ENCODE results near the gene LGSN.
"Not testable (repeated sequence)": the region's sequence is repeated elsewhere in the genome, so short reads cannot be mapped to it uniquely, and the experiment has no call there.

The LGSN gene

GRCh38 chr6:63305277-63305676, 14.5 kb downstream of the LGSN start:
- Histone ChIP-seq H3K4me3 (ENCODE audit: low read length) (no peak overlapping the region), H3K4me1 (ENCODE audit: control insufficient read depth, insufficient read depth, low read length) (no peaks in the 10 kb centered on the region), H3K36me3 (ENCODE audit: insufficient read depth, low read length) (no peaks in the 10 kb centered on the region), H3K9me3 (replicated peaks; ENCODE audit: low read length) (no peaks in the 10 kb centered on the region), H3K9ac (ENCODE audit: low read depth, low read length) (no peak overlapping the region), H3K4me2 (ENCODE audit: low read length) (no peak overlapping the region), H3K27me3 (ENCODE audit: control insufficient read depth, insufficient read depth, low read length) (no peaks in the 10 kb centered on the region)

GRCh38 chr6:63303476-63303875, 16.3 kb downstream of the LGSN start:
- Histone ChIP-seq H3K4me3 (ENCODE audit: low read length) (no peak overlapping the region), H3K4me2 (ENCODE audit: low read length) (no peak overlapping the region), H3K9me3 (replicated peaks; ENCODE audit: low read length) (no peaks in the 10 kb centered on the region), H3K27me3 (ENCODE audit: control insufficient read depth, insufficient read depth, low read length) (peaks cover 5% of the 10 kb centered on the region), H3K36me3 (ENCODE audit: insufficient read depth, low read length) (no peaks in the 10 kb centered on the region), H3K4me1 (ENCODE audit: control insufficient read depth, insufficient read depth, low read length) (no peaks in the 10 kb centered on the region), H3K9ac (ENCODE audit: low read depth, low read length) (no peak overlapping the region)

GRCh38 chr6:63299667-63300066, 20.1 kb downstream of the LGSN start:
- Histone ChIP-seq H3K36me3 (ENCODE audit: insufficient read depth, low read length) (no peaks in the 10 kb centered on the region), H3K4me3 (ENCODE audit: low read length) (no peak overlapping the region), H3K4me1 (ENCODE audit: control insufficient read depth, insufficient read depth, low read length) (no peaks in the 10 kb centered on the region), H3K9ac (ENCODE audit: low read depth, low read length) (no peak overlapping the region), H3K4me2 (ENCODE audit: low read length) (no peak overlapping the region), H3K27me3 (ENCODE audit: control insufficient read depth, insufficient read depth, low read length) (peaks cover 5% of the 10 kb centered on the region), H3K9me3 (replicated peaks; ENCODE audit: low read length) (no peaks in the 10 kb centered on the region)

DNA sequence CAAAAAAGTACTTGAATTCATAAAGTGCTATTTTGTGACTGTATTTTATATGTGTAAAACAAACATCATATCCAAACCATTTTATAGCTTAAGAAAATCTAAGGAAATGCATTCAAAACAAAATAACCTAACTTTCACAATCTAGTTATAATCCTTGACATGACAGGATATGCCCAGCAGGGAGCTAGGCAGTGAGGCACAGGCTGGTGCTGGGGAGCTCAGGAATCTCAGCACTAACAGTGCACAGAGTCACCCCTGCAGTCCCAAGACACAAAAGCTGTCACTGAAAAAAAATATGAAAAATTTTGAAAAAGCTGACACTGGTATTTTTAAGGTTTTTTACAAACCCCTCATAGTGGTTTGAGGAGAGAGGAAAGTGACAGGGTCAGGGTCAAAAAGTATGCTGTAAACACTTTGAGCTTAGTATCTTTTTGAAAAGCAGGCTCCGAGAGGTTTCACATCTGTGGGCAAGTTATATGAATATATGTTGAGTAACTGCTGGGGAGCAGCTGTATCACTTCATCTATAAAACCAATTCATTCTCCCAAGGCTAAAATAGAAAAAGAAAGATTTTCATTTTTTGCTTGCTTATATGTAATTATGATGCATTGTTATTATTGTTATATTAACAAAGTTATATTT, 24.1 kb downstream of the LGSN start:
- Histone ChIP-seq H3K36me3 (ENCODE audit: insufficient read depth, low read length) (no peaks in the 10 kb centered on the region), H3K27me3 (ENCODE audit: control insufficient read depth, insufficient read depth, low read length) (peaks cover 5% of the 10 kb centered on the region), H3K9me3 (replicated peaks; ENCODE audit: low read length) (no peaks in the 10 kb centered on the region), H3K4me2 (ENCODE audit: low read length) (no peak overlapping the region), H3K4me1 (ENCODE audit: control insufficient read depth, insufficient read depth, low read length) (no peaks in the 10 kb centered on the region), H3K9ac (ENCODE audit: low read depth, low read length) (no peak overlapping the region), H3K4me3 (ENCODE audit: low read length) (no peak overlapping the region)

GRCh38 chr6:63290492-63291058, 29.2 kb downstream of the LGSN start:
- Histone ChIP-seq H3K4me1 (ENCODE audit: control insufficient read depth, insufficient read depth, low read length) (no peaks in the 10 kb centered on the region), H3K9ac (ENCODE audit: low read depth, low read length) (no peak overlapping the region), H3K36me3 (ENCODE audit: insufficient read depth, low read length) (no peaks in the 10 kb centered on the region), H3K27me3 (ENCODE audit: control insufficient read depth, insufficient read depth, low read length) (no peaks in the 10 kb centered on the region), H3K9me3 (replicated peaks; ENCODE audit: low read length) (no peaks in the 10 kb centered on the region), H3K4me3 (ENCODE audit: low read length) (no peak overlapping the region), H3K4me2 (ENCODE audit: low read length) (no peak overlapping the region)

DNA sequence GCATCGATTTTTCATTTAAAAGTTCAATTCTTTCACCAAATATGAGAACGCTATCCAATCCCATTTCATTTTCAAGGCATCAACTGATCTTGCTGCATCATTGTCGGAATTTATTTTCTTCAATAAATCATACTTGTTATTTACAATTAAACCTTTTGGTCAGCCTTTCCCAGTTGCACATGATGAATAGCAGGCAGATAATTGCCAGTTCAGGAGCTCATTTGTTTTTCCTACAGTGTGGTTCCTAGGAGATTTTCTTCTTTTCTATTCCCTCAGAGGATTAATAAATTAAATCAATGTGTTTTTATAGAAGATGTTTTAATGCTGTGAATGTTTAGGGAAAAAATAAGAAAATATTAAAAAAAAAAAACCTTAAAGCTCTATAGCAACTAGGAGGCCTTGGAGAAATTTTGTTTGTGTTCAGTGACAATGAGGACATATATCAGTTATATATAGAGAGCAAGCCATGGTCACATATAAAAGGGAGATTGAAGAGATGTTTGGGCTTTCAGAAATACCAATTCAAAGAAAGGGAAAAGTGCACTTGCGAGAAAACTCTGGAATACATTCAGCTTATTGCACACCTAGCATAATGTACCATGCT, 30.4 kb downstream of the LGSN start:
- Histone ChIP-seq H3K9ac (ENCODE audit: low read depth, low read length) (no peak overlapping the region), H3K27me3 (ENCODE audit: control insufficient read depth, insufficient read depth, low read length) (no peaks in the 10 kb centered on the region), H3K4me2 (ENCODE audit: low read length) (no peak overlapping the region), H3K4me3 (ENCODE audit: low read length) (no peak overlapping the region), H3K9me3 (replicated peaks; ENCODE audit: low read length) (no peaks in the 10 kb centered on the region), H3K36me3 (ENCODE audit: insufficient read depth, low read length) (no peaks in the 10 kb centered on the region), H3K4me1 (ENCODE audit: control insufficient read depth, insufficient read depth, low read length) (no peaks in the 10 kb centered on the region)

- H3K9ac ChIP-seq (ENCODE audit: low read depth, low read length), result no peak overlapping the region
- no peaks in the 10 kb centered on the region for H3K36me3 ChIP-seq (ENCODE audit: insufficient read depth, low read length)
- H3K4me3 ChIP-seq (ENCODE audit: low read length), result no peak overlapping the region
- no peaks in the 10 kb centered on the region for H3K4me1 ChIP-seq (ENCODE audit: control insufficient read depth, insufficient read depth, low read length)
- peaks cover 4% of the 10 kb centered on the region for H3K27me3 ChIP-seq (ENCODE audit: control insufficient read depth, insufficient read depth, low read length)
- no peak overlapping the region for H3K4me2 ChIP-seq (ENCODE audit: low read length)
- H3K9me3 ChIP-seq (replicated peaks; ENCODE audit: low read length), result no peaks in the 10 kb centered on the region
Observed at GRCh38 chr6:63280639-63281180, 39.1 kb downstream of the LGSN start.

DNA sequence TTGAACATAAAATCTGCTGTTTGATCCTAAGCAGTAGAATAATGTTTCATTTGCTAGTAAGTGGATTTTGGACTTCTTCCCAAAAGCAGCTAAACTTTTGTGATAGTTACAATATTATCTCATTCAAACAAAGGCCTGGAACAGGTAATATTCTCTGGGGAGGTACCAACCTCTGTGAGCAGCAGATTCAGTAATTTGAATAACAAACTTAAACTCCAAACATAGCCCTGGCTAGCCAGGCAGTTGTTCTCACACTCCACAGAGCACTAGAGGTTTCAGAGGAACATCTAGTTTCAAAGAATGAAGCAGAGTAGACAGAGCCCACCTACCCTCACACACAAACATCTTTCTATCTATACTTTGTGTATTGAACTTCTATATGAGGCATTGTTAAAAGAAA, 40.9 kb downstream of the LGSN start:
- H3K36me3 ChIP-seq (ENCODE audit: insufficient read depth, low read length), result no peaks in the 10 kb centered on the region
- H3K4me1 ChIP-seq (ENCODE audit: control insufficient read depth, insufficient read depth, low read length), result no peaks in the 10 kb centered on the region
- no peak overlapping the region for H3K4me3 ChIP-seq (ENCODE audit: low read length)
- no peaks in the 10 kb centered on the region for H3K9me3 ChIP-seq (replicated peaks; ENCODE audit: low read length)
- no peak overlapping the region for H3K9ac ChIP-seq (ENCODE audit: low read depth, low read length)
- no peak overlapping the region for H3K4me2 ChIP-seq (ENCODE audit: low read length)
- peaks cover 4% of the 10 kb centered on the region for H3K27me3 ChIP-seq (ENCODE audit: control insufficient read depth, insufficient read depth, low read length)

DNA sequence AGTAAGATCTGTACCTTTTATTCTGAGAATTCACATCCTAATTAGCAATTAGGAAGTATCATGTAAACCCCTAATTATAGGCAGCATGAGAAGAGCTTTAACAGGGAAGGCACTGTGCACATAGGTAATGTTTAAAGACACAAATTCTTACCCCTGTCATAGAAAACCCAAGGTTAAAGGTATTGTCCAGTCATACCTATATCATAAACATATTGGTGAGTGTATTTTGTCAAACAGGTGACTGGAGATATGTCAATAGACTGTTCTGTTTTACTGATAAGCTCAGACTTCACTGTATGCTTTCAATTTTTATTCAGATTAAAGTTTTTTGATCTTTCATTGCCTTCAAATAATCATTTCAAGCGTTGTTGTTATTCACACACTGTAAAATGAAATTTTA, 43.8 kb downstream of the LGSN start:
- H3K9me3 ChIP-seq (replicated peaks; ENCODE audit: low read length), result no peaks in the 10 kb centered on the region
- H3K4me3 ChIP-seq (ENCODE audit: low read length), result no peak overlapping the region
- no peak overlapping the region for H3K4me2 ChIP-seq (ENCODE audit: low read length)
- H3K27me3 ChIP-seq (ENCODE audit: control insufficient read depth, insufficient read depth, low read length), result no peaks in the 10 kb centered on the region
- no peak overlapping the region for H3K9ac ChIP-seq (ENCODE audit: low read depth, low read length)
- no peaks in the 10 kb centered on the region for H3K4me1 ChIP-seq (ENCODE audit: control insufficient read depth, insufficient read depth, low read length)
- H3K36me3 ChIP-seq (ENCODE audit: insufficient read depth, low read length), result no peaks in the 10 kb centered on the region

DNA sequence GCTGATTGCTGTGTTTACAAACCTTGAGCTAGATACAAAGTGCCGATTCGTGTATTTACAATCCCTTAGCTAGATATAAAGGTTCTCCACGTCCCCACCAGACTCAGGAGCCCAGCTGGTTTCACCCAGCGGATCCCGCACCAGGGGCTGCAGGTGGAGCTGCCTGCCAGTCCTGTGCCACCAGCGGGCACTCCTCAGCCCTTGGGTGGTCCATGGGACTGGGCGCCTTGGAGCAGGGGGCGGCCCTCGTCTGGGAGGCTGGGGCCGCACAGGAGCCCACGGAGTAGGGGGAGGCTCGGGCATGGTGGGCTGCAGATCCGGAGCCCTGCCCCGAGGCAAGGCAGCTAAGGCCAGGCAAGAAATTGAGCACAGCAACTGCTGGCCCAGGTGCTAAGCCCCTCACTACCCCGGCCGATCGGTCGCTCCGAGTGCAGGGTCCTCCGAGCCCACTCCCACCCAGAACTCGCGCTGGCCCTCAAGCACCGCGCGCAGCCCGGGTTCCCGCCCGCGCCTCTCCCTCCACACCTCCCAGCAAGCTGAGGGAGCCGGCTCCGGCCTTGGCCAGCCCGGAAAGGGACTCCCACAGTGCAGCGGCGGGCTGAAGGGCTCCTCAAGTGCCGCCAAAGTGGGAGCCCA, 44.9 kb downstream of the LGSN start:
- H3K36me3 ChIP-seq (ENCODE audit: insufficient read depth, low read length); H3K4me2 ChIP-seq (ENCODE audit: low read length); H3K9ac ChIP-seq (ENCODE audit: low read depth, low read length); H3K9me3 ChIP-seq (replicated peaks; ENCODE audit: low read length); H3K27me3 ChIP-seq (ENCODE audit: control insufficient read depth, insufficient read depth, low read length); H3K4me3 ChIP-seq (ENCODE audit: low read length); H3K4me1 ChIP-seq (ENCODE audit: control insufficient read depth, insufficient read depth, low read length): not testable (repeated sequence)

GRCh38 chr6:63272397-63272796, 47.4 kb downstream of the LGSN start:
- Histone ChIP-seq H3K4me2 (ENCODE audit: low read length) (no peak overlapping the region), H3K4me1 (ENCODE audit: control insufficient read depth, insufficient read depth, low read length) (no peaks in the 10 kb centered on the region), H3K36me3 (ENCODE audit: insufficient read depth, low read length) (no peaks in the 10 kb centered on the region), H3K9ac (ENCODE audit: low read depth, low read length) (no peak overlapping the region), H3K9me3 (replicated peaks; ENCODE audit: low read length) (no peaks in the 10 kb centered on the region), H3K27me3 (ENCODE audit: control insufficient read depth, insufficient read depth, low read length) (no peaks in the 10 kb centered on the region), H3K4me3 (ENCODE audit: low read length) (no peak overlapping the region)
